ENCODE data around the gene MYO1A. TPM values are rescaled to one million over a fixed set of nuclear protein-coding genes. Genes with fewer than 3 reads are reported as not detected.
A peak's percentile ranks its signal among the peaks of the same experiment; 100 is the strongest.

Gene MYO1A
- total and polyA plus RNA-seq, 4 donors: 0.03 to 0.28 (median 0.08) TPM; not detected in 1

DNA sequence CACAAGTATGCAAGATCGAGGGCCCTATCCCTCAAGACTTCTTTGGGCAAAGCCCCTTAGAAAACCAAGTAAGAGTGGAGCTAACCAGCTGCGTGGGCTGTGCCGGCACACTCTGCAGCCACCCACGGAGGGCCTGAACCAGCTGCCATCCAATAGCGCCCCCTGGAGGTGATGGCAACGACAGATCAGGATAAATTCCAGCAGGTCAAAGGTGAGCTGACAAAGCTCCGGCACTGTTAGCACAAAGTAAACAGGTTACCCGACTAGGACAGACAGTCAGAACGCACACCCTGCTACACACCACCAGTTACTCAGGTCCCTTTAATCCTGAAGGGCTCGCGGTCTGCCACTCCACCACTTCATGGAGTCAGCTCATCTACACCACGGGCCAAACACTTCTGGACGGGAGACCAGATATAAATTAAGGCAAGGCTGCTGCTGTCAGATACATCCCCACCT lies 48.5 kb downstream of the MYO1A start:
- 15% methylated on average over 13 of the region's 13 CpGs for WGBS
- Histone ChIP-seq H3K4me3 (ENCODE audit: low read depth in 1 of 3, low read length in 3 of 3) (peak overlapping the region in 1 of 3 donors; percentile 19), H3K9me3 (ENCODE audit: control insufficient read depth in 4 of 4, low read length in 3 of 4) (no peaks in the 10 kb centered on the region), H3K36me3 (ENCODE audit: control insufficient read depth in 4 of 4, insufficient read depth in 3 of 4, low read depth in 1 of 4, low read length in 3 of 4) (peaks cover 7 to 13% (median 10%) of the 10 kb centered on the region in 4 donors), H3K9ac (ENCODE audit: low read depth in 1 of 2, low read length in 2 of 2) (no peak overlapping the region), H3K4me1 (ENCODE audit: control insufficient read depth in 4 of 4, insufficient read depth in 4 of 4, low read length in 3 of 4) (peaks cover 13 to 59% (median 47%) of the 10 kb centered on the region in 4 donors), H3K27ac (ENCODE audit: low read depth in 1 of 2, low read length in 2 of 2) (peak overlapping the region; percentile 63 to 66), H3K27me3 (ENCODE audit: control insufficient read depth in 4 of 4, insufficient read depth in 4 of 4, low read length in 3 of 4) (no peaks in the 10 kb centered on the region)
- DNase-seq (ENCODE audit: low spot score): peak; percentile 80
- TF ChIP-seq HNF4A (conservative IDR thresholded peaks at IDR 0.05): peak; percentile 37 to 51
- TF ChIP-seq, protein P1, sequence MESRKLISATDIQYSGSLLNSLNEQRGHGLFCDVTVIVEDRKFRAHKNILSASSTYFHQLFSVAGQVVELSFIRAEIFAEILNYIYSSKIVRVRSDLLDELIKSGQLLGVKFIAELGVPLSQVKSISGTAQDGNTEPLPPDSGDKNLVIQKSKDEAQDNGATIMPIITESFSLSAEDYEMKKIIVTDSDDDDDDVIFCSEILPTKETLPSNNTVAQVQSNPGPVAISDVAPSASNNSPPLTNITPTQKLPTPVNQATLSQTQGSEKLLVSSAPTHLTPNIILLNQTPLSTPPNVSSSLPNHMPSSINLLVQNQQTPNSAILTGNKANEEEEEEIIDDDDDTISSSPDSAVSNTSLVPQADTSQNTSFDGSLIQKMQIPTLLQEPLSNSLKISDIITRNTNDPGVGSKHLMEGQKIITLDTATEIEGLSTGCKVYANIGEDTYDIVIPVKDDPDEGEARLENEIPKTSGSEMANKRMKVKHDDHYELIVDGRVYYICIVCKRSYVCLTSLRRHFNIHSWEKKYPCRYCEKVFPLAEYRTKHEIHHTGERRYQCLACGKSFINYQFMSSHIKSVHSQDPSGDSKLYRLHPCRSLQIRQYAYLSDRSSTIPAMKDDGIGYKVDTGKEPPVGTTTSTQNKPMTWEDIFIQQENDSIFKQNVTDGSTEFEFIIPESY (IDR thresholded peaks at IDR 0.05): no peak
- TF ChIP-seq, protein P2, sequence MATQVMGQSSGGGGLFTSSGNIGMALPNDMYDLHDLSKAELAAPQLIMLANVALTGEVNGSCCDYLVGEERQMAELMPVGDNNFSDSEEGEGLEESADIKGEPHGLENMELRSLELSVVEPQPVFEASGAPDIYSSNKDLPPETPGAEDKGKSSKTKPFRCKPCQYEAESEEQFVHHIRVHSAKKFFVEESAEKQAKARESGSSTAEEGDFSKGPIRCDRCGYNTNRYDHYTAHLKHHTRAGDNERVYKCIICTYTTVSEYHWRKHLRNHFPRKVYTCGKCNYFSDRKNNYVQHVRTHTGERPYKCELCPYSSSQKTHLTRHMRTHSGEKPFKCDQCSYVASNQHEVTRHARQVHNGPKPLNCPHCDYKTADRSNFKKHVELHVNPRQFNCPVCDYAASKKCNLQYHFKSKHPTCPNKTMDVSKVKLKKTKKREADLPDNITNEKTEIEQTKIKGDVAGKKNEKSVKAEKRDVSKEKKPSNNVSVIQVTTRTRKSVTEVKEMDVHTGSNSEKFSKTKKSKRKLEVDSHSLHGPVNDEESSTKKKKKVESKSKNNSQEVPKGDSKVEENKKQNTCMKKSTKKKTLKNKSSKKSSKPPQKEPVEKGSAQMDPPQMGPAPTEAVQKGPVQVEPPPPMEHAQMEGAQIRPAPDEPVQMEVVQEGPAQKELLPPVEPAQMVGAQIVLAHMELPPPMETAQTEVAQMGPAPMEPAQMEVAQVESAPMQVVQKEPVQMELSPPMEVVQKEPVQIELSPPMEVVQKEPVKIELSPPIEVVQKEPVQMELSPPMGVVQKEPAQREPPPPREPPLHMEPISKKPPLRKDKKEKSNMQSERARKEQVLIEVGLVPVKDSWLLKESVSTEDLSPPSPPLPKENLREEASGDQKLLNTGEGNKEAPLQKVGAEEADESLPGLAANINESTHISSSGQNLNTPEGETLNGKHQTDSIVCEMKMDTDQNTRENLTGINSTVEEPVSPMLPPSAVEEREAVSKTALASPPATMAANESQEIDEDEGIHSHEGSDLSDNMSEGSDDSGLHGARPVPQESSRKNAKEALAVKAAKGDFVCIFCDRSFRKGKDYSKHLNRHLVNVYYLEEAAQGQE (IDR thresholded peaks at IDR 0.05): peak; percentile 20
- TF ChIP-seq SP1 (IDR thresholded peaks at IDR 0.05): peak; percentile 69
- TF ChIP-seq, protein P3, sequence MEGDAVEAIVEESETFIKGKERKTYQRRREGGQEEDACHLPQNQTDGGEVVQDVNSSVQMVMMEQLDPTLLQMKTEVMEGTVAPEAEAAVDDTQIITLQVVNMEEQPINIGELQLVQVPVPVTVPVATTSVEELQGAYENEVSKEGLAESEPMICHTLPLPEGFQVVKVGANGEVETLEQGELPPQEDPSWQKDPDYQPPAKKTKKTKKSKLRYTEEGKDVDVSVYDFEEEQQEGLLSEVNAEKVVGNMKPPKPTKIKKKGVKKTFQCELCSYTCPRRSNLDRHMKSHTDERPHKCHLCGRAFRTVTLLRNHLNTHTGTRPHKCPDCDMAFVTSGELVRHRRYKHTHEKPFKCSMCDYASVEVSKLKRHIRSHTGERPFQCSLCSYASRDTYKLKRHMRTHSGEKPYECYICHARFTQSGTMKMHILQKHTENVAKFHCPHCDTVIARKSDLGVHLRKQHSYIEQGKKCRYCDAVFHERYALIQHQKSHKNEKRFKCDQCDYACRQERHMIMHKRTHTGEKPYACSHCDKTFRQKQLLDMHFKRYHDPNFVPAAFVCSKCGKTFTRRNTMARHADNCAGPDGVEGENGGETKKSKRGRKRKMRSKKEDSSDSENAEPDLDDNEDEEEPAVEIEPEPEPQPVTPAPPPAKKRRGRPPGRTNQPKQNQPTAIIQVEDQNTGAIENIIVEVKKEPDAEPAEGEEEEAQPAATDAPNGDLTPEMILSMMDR (IDR thresholded peaks at IDR 0.05; ENCODE audit: low read depth, low read length, missing input control): peak; percentile 93
- TF ChIP-seq RXRA (IDR thresholded peaks at IDR 0.05): peak; percentile 64 to 67
- peak; percentile 29 for TF ChIP-seq TAF1 (conservative IDR thresholded peaks at IDR 0.05)
- TF ChIP-seq EGR1 (IDR thresholded peaks at IDR 0.05; ENCODE audit: low read depth in 2 of 2): no peak
- TF ChIP-seq, protein P4, sequence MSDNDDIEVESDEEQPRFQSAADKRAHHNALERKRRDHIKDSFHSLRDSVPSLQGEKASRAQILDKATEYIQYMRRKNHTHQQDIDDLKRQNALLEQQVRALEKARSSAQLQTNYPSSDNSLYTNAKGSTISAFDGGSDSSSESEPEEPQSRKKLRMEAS (IDR thresholded peaks at IDR 0.05): peak; percentile 54
- no peak for TF ChIP-seq HNF4G (IDR thresholded peaks at IDR 0.05)
- no peak for TF ChIP-seq GABPA (IDR thresholded peaks at IDR 0.05 in 1 of 2, conservative IDR thresholded peaks at IDR 0.05 in 1 of 2)
- TF ChIP-seq NR2F2 (IDR thresholded peaks at IDR 0.05): peak; percentile 97
- peak in 1 of 2 donors; percentile 20 for TF ChIP-seq JUND (IDR thresholded peaks at IDR 0.05)
- TF ChIP-seq YY1 (IDR thresholded peaks at IDR 0.05): peak; percentile 35
- peak; percentile 97 for TF ChIP-seq RAD21 (IDR thresholded peaks at IDR 0.05)
- TF ChIP-seq, protein P5, sequence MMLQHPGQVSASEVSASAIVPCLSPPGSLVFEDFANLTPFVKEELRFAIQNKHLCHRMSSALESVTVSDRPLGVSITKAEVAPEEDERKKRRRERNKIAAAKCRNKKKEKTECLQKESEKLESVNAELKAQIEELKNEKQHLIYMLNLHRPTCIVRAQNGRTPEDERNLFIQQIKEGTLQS (IDR thresholded peaks at IDR 0.05): peak; percentile 10
- peak; percentile 98 for TF ChIP-seq FOXA2 (IDR thresholded peaks at IDR 0.05)
- peak; percentile 95 for TF ChIP-seq FOXA1 (IDR thresholded peaks at IDR 0.05)
